CD4-positive, alpha-beta T cell (primary cell): ENCODE measurements around the gene LASP1NB.
A peak's percentile ranks its signal among the peaks of the same experiment; 100 is the strongest.

Source experiments
- ATAC-seq: fragments of 200-7000 bp; cut with Tn5 transposase; one replicate; pipeline ENCODE4 v1.10.0; 2022; ENCODE audit warnings: mild to moderate bottlenecking; ENCODE audit not compliant: poor library complexity
- CTCF ChIA-PET: fragments of 350-600 bp; sonication (Branson Sonifier 250); formaldehyde crosslinking; loops from one replicate; lab custom pipeline; 2021; ENCODE audit warnings: antibody characterized with exemption, inconsistent platforms; lab: Charles Lee
- POLR2A ChIA-PET: fragments of 350-600 bp; sonication (Branson Sonifier 250); formaldehyde crosslinking; loops from one replicate; lab custom pipeline; 2021; ENCODE audit warnings: antibody characterized with exemption, inconsistent platforms; lab: Charles Lee
- DNase-seq, 14 experiments: peaks; one replicate each; pipeline ENCODE4 v3.0.0-alpha.2; 2013 to 2020; ENCODE audit warnings: mixed read lengths in 2 of 14
- H3K27ac ChIP-seq, 2 donors: one replicate each; pipeline versions ENCODE4 v1.5.1 to v1.7.0; 2013; ENCODE audit warnings: low read length in 2 of 2, low read depth in 1 of 2, mild to moderate bottlenecking in 1 of 2
- H3K27me3 ChIP-seq, 2 experiments: 1 replicate in 1 of 2; 2 replicates in 1 of 2; pipeline versions ENCODE4 v1.6.1 to v1.7.0; 2013; ENCODE audit warnings: low read length in 2 of 2, control low read depth in 1 of 2, mild to moderate bottlenecking in 1 of 2, moderate library complexity in 1 of 2; ENCODE audit not compliant: insufficient read depth in 2 of 2, control insufficient read depth in 1 of 2
- H3K36me3 ChIP-seq: one replicate; pipeline ENCODE4 v1.6.1; 2013; ENCODE audit warnings: low read length, control low read depth; ENCODE audit not compliant: insufficient read depth
- H3K4me1 ChIP-seq: one replicate; pipeline ENCODE4 v1.6.1; 2013; ENCODE audit warnings: low read length, control low read depth; ENCODE audit not compliant: insufficient read depth
- H3K4me3 ChIP-seq: one replicate; pipeline ENCODE4 v1.5.1; 2013; ENCODE audit warnings: mild to moderate bottlenecking, low read length, moderate library complexity
- H3K9me3 ChIP-seq, 2 experiments: 1 replicate in 1 of 2; 2 replicates in 1 of 2; pipeline versions ENCODE4 v1.6.1 to v1.7.0; 2013; ENCODE audit warnings: low read length in 2 of 2, mild to moderate bottlenecking in 2 of 2, control low read depth in 1 of 2, moderate library complexity in 1 of 2; ENCODE audit not compliant: control insufficient read depth in 1 of 2, insufficient read depth in 1 of 2
- H3K27ac Mint-ChIP-seq: one replicate; pipeline ENCODE4 v1.8.0; 2020; ENCODE audit warnings: mixed read lengths
- H3K27me3 Mint-ChIP-seq: one replicate; pipeline ENCODE4 v1.8.0; 2021; ENCODE audit warnings: mixed read lengths
- H3K36me3 Mint-ChIP-seq: one replicate; pipeline ENCODE4 v1.8.0; 2021; ENCODE audit warnings: low read depth, mixed read lengths
- H3K4me1 Mint-ChIP-seq: one replicate; pipeline ENCODE4 v1.8.0; 2021; ENCODE audit warnings: low read depth, mixed read lengths
- H3K4me3 Mint-ChIP-seq: one replicate; pipeline ENCODE4 v1.8.0; 2020; ENCODE audit warnings: mild to moderate bottlenecking, mixed read lengths
- H3K9me3 Mint-ChIP-seq: one replicate; pipeline ENCODE4 v1.8.0; 2020; ENCODE audit warnings: mixed read lengths
- CTCF ChIP-seq: fragments of 200-600 bp; IDR thresholded peaks from one replicate; pipeline ENCODE4 v1.8.0; 2022; ENCODE audit warnings: antibody characterized with exemption, mild to moderate bottlenecking
- intact Hi-C, 2 experiments: fragments of 100-400 bp; cut with DNase I in 1 of 2; cut with micrococcal nuclease in 1 of 2; formaldehyde crosslinking; loops; one replicate each; pipeline versions ENCODE4 v1.15.1 to v1.9.0; 2023 to 2025; cut with DNase I, micrococcal nuclease

Gene LASP1NB

GRCh38 chr17:38883592-38884526 is 41.6 kb upstream of the LASP1NB start:
- TF ChIP-seq CTCF = no peak
- ATAC-seq = peak; percentile 20
- Histone ChIP-seq H3K36me3 (peaks cover 81% of the 10 kb centered on the region), H3K27ac (peak overlapping the region; percentile 46 to 47), H3K4me1 (peaks cover 100% of the 10 kb centered on the region), H3K27me3 (no peaks in the 10 kb centered on the region), H3K9me3 (no peaks in the 10 kb centered on the region), H3K4me3 (peak overlapping the region; percentile 11)
- H3K4me1 Mint-ChIP-seq = peaks cover 89% of the 10 kb centered on the region
- ChIA-PET CTCF (interaction anchor here (0.7 to 2.2 kb wide), 4 partner anchors 9 to 40 kb away, joined by 3 to 8 read pairs (median 6); no protein-coding TSS in a partner anchor), POLR2A (interaction anchor here (0.7 to 8.9 kb wide), 6 partner anchors 10 to 40 kb away, joined by 3 to 103 read pairs (median 7); partner anchors contain the start of genes LASP1 and RPL23)
- DNase-seq = peak in 3 of 14 experiments; percentile 38 to 49 (median 44)
- intact Hi-C loops = loop anchor here in 1 of 2 experiments (5.0 kb wide), 1 partner anchor 38 kb away; no protein-coding TSS in a partner anchor
- peak overlapping the region; percentile 78 for H3K4me3 Mint-ChIP-seq
- peaks cover 80% of the 10 kb centered on the region for H3K36me3 Mint-ChIP-seq
- H3K27ac Mint-ChIP-seq = peak overlapping the region; percentile 89
- H3K9me3 Mint-ChIP-seq = no peaks in the 10 kb centered on the region
- H3K27me3 Mint-ChIP-seq = no peaks in the 10 kb centered on the region

- Histone ChIP-seq H3K9me3 (no peaks in the 10 kb centered on the region), H3K4me1 (peaks cover 100% of the 10 kb centered on the region), H3K27me3 (no peaks in the 10 kb centered on the region), H3K27ac (peak overlapping the region in 1 of 2 donors; percentile 18), H3K36me3 (peaks cover 80% of the 10 kb centered on the region), H3K4me3 (no peak overlapping the region)
- ATAC-seq = no peak
- H3K27me3 Mint-ChIP-seq = no peaks in the 10 kb centered on the region
- peaks cover 80% of the 10 kb centered on the region for H3K36me3 Mint-ChIP-seq
- no peak for TF ChIP-seq CTCF
- intact Hi-C loops = no loop called here
- H3K4me3 Mint-ChIP-seq = peak overlapping the region; percentile 74
- H3K4me1 Mint-ChIP-seq = peaks cover 93% of the 10 kb centered on the region
- POLR2A ChIA-PET = interaction anchor here (0.9 to 8.9 kb wide), 7 partner anchors 8 to 290 kb away, joined by 3 to 103 read pairs (median 5); partner anchors contain the start of genes CWC25 and LASP1
- CTCF ChIA-PET = interaction anchor here (1.9 kb wide), 1 partner anchor 39 kb away, joined by 7 read pairs; no protein-coding TSS in a partner anchor
- no peak for DNase-seq
- peak overlapping the region; percentile 89 for H3K27ac Mint-ChIP-seq
- no peaks in the 10 kb centered on the region for H3K9me3 Mint-ChIP-seq
Measured at GRCh38 chr17:38885044-38885727, 40.2 kb upstream of the LASP1NB start.
